H54 (cell line): Measurements from ENCODE around the gene MTRF1L.

Source experiments
- DNase-seq: peaks from one replicate; pipeline ENCODE4 v3.0.0; 2011; ENCODE audit warnings: low spot score, mixed read lengths; ENCODE audit not compliant: insufficient read length
- FAIRE-seq: peaks from 3 replicates; lab custom pipeline; 2011; peaks lifted over from hg19 to GRCh38; lab: Jason Lieb, UNC
- POLR2A ChIP-seq: IDR thresholded peaks from 2 replicates; pipeline ENCODE4 v1.6.1; 2011; ENCODE audit warnings: low read depth, mild to moderate bottlenecking, low read length

Gene MTRF1L

DNA sequence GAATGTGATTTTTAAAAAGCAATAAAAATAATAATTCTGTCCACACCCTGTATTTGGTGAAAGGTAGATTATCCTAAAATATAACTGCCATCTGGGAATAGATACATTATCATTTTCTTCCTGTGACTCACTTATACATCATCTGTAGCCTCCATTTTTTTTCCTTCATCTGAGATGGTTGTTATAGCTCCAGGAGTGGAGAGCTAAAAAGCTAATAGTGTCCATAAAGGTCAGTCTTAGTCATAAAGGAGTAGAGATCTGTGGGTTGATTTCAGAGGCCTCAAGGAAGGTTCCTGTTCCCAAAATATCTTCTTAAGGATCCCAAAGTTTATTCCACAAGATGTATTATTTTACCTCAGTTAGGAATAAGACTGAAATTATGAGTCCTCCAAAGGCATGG, 60.8 kb downstream of the MTRF1L start:
- FAIRE-seq (no peak), DNase-seq (no peak)
- TF ChIP-seq POLR2A: no peak
